HepG2 (cell line): ENCODE measurements around the gene SH2D7.

ENCODE experiments used
- KDM5A ChIP-seq: fragments of 200-600 bp; sonication (generic); IDR thresholded peaks from 2 replicates; pipeline ENCODE4 v1.7.0; 2018; ENCODE audit warnings: antibody characterized with exemption, mild to moderate bottlenecking, low read length, borderline replicate concordance
- POLR2AphosphoS5 ChIP-seq: IDR thresholded peaks from 2 replicates; pipeline ENCODE4 v1.6.1; 2012; ENCODE audit warnings: low read depth, low read length
- TEAD2 ChIP-seq: sonication (generic); formaldehyde crosslinking; IDR thresholded peaks from 2 replicates; pipeline ENCODE4 v1.9.0; 2021; ENCODE audit warnings: missing genetic modification reagents
- ZNF567 ChIP-seq: sonication (generic); formaldehyde crosslinking; IDR thresholded peaks from 2 replicates; pipeline ENCODE4 v1.8.1; 2023; ENCODE audit warnings: mild to moderate bottlenecking, missing genetic modification reagents, borderline replicate concordance
- ZNF839 ChIP-seq: sonication (generic); formaldehyde crosslinking; IDR thresholded peaks from 2 replicates; pipeline ENCODE4 v1.4.0; 2020; ENCODE audit warnings: missing genetic modification reagents, mild to moderate bottlenecking, borderline replicate concordance
- TF ChIP-seq, protein P1 (sequence below): sonication (generic); formaldehyde crosslinking; IDR thresholded peaks from 2 replicates; pipeline ENCODE4 v1.4.0; 2020; ENCODE audit warnings: mild to moderate bottlenecking, missing genetic modification reagents, borderline replicate concordance

DNA sequence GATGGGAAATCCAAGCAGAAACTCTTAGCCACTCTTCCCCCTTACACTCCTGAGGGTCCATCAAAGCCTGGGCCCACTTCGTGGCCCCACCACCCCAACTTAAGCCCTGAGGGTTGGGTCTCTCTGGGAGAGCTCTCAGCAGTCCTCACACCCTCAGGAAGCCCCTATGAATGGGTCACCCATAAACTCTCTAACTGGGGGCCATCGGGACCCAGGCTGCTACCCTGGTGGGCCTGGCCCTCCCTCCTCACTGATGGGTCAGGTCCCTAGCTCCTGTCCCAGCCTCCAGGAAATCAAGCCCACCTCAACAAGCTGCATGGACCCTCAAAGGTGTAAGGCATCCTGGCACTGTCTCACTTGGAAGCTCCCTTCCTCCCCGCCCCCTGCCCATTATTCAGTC lies 19.4 kb downstream of the SH2D7 start:
- TF ChIP-seq KDM5A, result no peak
- TF ChIP-seq POLR2AphosphoS5, result no peak
- no peak for TF ChIP-seq ZNF839 (CRISPR knock-in tag)
- no peak for TF ChIP-seq ZNF567 (CRISPR knock-in tag)
- TF ChIP-seq, protein P1, sequence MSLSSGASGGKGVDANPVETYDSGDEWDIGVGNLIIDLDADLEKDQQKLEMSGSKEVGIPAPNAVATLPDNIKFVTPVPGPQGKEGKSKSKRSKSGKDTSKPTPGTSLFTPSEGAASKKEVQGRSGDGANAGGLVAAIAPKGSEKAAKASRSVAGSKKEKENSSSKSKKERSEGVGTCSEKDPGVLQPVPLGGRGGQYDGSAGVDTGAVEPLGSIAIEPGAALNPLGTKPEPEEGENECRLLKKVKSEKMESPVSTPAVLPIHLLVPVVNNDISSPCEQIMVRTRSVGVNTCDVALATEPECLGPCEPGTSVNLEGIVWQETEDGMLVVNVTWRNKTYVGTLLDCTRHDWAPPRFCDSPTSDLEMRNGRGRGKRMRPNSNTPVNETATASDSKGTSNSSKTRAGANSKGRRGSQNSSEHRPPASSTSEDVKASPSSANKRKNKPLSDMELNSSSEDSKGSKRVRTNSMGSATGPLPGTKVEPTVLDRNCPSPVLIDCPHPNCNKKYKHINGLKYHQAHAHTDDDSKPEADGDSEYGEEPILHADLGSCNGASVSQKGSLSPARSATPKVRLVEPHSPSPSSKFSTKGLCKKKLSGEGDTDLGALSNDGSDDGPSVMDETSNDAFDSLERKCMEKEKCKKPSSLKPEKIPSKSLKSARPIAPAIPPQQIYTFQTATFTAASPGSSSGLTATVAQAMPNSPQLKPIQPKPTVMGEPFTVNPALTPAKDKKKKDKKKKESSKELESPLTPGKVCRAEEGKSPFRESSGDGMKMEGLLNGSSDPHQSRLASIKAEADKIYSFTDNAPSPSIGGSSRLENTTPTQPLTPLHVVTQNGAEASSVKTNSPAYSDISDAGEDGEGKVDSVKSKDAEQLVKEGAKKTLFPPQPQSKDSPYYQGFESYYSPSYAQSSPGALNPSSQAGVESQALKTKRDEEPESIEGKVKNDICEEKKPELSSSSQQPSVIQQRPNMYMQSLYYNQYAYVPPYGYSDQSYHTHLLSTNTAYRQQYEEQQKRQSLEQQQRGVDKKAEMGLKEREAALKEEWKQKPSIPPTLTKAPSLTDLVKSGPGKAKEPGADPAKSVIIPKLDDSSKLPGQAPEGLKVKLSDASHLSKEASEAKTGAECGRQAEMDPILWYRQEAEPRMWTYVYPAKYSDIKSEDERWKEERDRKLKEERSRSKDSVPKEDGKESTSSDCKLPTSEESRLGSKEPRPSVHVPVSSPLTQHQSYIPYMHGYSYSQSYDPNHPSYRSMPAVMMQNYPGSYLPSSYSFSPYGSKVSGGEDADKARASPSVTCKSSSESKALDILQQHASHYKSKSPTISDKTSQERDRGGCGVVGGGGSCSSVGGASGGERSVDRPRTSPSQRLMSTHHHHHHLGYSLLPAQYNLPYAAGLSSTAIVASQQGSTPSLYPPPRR, result no peak
- TF ChIP-seq TEAD2 (CRISPR knock-in tag), result no peak
